ENCODE results near the gene TMEM132D. TPM values are rescaled to one million over a fixed set of nuclear protein-coding genes. Genes with fewer than 3 reads are reported as not detected.

The TMEM132D gene
- total RNA-seq, 2 experiments from 2014 or later = not detected

DNA sequence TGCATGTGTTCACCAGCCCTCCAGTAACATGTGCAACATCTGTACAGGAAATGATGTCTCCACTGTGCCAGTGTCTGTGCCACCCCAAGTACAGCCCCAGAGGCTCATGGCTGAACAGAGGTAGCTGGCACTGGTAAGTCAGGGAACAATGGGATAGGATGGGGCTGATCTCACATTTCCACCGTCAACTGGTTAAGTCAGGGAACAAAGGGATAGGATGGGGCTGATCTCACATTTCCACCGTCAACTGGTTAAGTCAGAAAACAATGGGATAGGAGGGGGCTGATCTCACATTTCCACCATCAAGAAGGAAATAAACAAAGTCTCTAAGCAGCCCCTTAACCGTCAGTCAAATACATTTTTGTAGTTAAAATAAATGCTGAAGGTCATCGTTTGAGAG lies 246.6 kb downstream of the TMEM132D start:
- Mint-ChIP-seq H3K27me3 (no peaks in the 10 kb centered on the region), H3K9me3 (peaks cover 2% of the 10 kb centered on the region), H3K27ac (no peak overlapping the region), H3K4me3 (no peak overlapping the region), H3K36me3 (no peaks in the 10 kb centered on the region), H3K4me1 (ENCODE audit: low read depth) (no peaks in the 10 kb centered on the region)
- ChIA-PET CTCF (no interaction called here), POLR2A (no interaction called here)
- no peak for DNase-seq
- intact Hi-C loops (cut with micrococcal nuclease) = no loop called here

DNA sequence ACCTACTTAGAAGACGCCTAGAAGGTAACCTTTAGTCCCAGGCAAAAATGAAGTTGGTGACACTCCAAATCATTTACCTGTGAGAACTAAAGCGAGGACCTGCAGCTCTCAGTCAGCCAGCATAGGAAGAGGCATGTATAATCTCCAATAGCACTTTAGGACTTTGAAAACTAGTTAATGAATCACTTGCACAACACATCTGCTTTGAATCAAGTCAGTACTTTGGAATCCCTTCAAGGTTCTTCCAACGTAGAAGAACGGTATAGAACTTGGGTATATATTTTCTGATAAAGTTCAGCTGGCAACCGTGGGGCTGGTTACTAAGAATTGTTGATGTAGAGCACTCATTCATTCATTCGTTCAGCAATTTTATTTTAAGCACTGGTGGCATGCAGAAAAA lies 251.9 kb downstream of the TMEM132D start:
- CTCF ChIA-PET = no interaction called here
- Mint-ChIP-seq H3K4me3 (no peak overlapping the region), H3K27ac (no peak overlapping the region), H3K9me3 (peaks cover 7% of the 10 kb centered on the region), H3K4me1 (ENCODE audit: low read depth) (no peaks in the 10 kb centered on the region), H3K36me3 (no peaks in the 10 kb centered on the region), H3K27me3 (no peaks in the 10 kb centered on the region)
- POLR2A ChIA-PET = no interaction called here
- intact Hi-C loops (cut with micrococcal nuclease) = no loop called here
- no peak for DNase-seq

DNA sequence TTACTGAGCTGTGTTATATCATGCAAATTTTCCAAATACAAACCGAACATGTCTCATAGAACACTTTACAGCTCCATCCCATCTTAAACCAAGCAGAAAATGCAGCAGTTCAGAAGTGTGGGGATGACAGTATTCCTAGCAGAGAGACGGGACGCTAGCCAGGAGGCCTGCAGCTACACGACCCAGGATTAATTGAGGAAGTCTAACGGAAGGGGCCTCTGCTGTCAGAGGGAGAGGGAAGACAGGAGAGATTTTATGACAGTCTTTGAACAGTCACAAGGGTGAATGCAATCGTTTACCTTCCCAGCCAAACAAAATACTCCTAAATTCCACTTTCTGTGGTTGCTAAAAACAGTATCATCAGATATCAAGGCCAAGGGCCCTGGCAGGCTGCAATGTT lies 261.9 kb downstream of the TMEM132D start:
- intact Hi-C loops (cut with micrococcal nuclease) = no loop called here
- Mint-ChIP-seq H3K9me3 (peaks cover 7% of the 10 kb centered on the region), H3K27ac (no peak overlapping the region), H3K27me3 (no peaks in the 10 kb centered on the region), H3K4me1 (ENCODE audit: low read depth) (no peaks in the 10 kb centered on the region), H3K4me3 (no peak overlapping the region), H3K36me3 (no peaks in the 10 kb centered on the region)
- DNase-seq = no peak
- ChIA-PET CTCF (no interaction called here), POLR2A (no interaction called here)

DNA sequence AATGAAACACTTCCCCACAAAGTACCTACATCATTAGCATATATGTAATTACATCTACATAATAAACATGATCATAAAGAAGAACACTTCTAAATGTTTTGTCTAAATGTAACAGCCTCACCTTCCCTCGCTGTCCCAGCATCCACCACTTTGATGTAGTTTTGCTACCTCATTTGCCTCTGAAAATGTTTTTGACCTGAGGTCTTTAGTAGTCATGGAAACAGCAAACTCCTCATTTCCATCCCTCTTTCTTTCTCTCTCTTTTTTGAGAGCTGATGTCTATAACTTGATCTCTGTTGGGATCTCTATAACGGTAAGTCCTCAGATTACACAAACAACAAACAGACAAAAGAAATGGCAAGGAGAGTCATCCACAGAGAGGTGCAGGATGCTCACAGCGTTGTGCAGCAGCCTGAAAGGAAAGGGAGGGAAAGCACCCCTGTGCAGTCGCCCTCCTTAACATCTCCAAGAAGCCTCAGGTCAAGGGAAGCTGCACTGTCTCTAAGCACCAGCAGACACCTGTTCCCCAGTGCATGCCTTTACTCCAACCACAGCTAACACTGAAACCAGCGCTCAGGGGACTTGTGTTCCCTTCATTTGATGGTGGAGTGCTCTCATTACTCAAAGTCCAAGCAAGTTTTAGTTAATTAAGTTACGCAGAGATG lies 268.7 kb downstream of the TMEM132D start:
- intact Hi-C loops (cut with micrococcal nuclease) = no loop called here
- H3K36me3 Mint-ChIP-seq = no peaks in the 10 kb centered on the region
- POLR2A ChIA-PET = no interaction called here
- H3K9me3 Mint-ChIP-seq = peaks cover 2% of the 10 kb centered on the region
- H3K4me1 Mint-ChIP-seq (ENCODE audit: low read depth) = no peaks in the 10 kb centered on the region
- H3K27ac Mint-ChIP-seq = no peak overlapping the region
- H3K4me3 Mint-ChIP-seq = no peak overlapping the region
- no peak for DNase-seq
- no peaks in the 10 kb centered on the region for H3K27me3 Mint-ChIP-seq
- CTCF ChIA-PET = no interaction called here

DNA sequence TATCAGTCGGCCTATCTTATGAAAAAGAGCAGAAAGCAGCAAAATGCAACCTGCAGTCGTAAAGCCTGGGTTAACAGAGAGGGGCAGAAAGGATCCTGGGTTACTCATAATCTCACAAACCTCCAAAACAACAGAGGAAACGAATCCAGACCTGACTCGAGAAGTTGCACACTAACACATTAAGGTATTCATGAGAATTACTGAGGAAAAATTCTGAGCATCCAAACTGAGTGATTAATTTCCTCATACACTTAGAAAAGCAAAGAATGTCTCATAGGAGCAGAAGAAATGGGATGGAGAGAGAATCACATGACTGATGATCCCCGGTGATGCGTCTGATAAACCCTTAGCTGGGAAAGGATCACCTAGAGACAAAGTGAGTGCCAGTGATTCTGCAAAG lies 272.5 kb downstream of the TMEM132D start:
- H3K36me3 Mint-ChIP-seq = no peaks in the 10 kb centered on the region
- H3K9me3 Mint-ChIP-seq = peaks cover 2% of the 10 kb centered on the region
- intact Hi-C loops (cut with micrococcal nuclease) = no loop called here
- no peak overlapping the region for H3K27ac Mint-ChIP-seq
- no peaks in the 10 kb centered on the region for H3K4me1 Mint-ChIP-seq (ENCODE audit: low read depth)
- ChIA-PET CTCF (no interaction called here), POLR2A (no interaction called here)
- no peak for DNase-seq
- H3K4me3 Mint-ChIP-seq = no peak overlapping the region
- H3K27me3 Mint-ChIP-seq = no peaks in the 10 kb centered on the region

DNA sequence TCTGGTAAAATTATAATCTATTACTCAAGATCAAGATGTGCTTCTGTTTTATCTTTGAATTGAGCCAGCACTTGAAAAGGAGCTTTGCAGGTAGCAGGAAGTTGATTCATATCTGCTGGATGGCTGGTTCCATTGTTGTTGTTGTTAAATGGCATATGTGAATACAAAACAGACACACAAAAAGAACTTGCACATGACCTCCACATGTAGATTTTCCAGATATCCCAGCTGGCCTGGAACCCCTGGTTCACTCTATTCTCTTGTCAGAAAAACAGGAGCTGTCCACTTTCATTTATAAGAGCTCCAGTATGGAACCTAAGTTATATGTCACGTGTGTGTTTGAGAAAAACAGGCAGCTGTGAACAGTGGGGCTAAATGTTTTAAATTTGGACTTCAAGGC lies 273.9 kb downstream of the TMEM132D start:
- Mint-ChIP-seq H3K9me3 (peaks cover 2% of the 10 kb centered on the region), H3K4me3 (no peak overlapping the region)

DNA sequence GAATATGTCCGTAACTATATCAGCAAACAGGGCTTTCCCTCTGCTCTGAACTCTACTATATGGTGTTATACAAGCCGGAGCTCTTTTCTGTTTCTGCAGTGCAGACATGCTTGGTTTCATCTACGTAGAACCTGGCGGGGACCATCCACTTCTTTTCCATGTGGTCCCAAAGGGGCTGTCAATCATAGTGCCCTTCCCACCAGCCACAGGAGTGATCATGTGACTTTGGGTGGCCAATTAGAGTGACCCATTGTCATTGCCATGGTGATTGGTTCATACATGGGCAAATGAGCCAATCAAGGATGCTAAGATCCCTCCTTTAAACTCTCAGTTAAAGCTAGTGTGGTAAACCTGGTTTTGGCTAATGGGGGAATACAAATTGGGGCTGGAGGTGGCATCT lies 281.3 kb downstream of the TMEM132D start:
- intact Hi-C loops (cut with micrococcal nuclease) = no loop called here
- H3K4me3 Mint-ChIP-seq = no peak overlapping the region
- no peaks in the 10 kb centered on the region for H3K36me3 Mint-ChIP-seq
- POLR2A ChIA-PET = no interaction called here
- H3K27ac Mint-ChIP-seq = no peak overlapping the region
- DNase-seq = no peak
- H3K27me3 Mint-ChIP-seq = no peaks in the 10 kb centered on the region
- H3K4me1 Mint-ChIP-seq (ENCODE audit: low read depth) = no peaks in the 10 kb centered on the region
- CTCF ChIA-PET = no interaction called here
- peaks cover 13% of the 10 kb centered on the region for H3K9me3 Mint-ChIP-seq

More for the DNA sequence above, 273.9 kb downstream of the TMEM132D start:
- H3K27ac Mint-ChIP-seq = no peak overlapping the region
- no peaks in the 10 kb centered on the region for H3K36me3 Mint-ChIP-seq
- ChIA-PET POLR2A (no interaction called here), CTCF (no interaction called here)
- DNase-seq = no peak
- intact Hi-C loops (cut with micrococcal nuclease) = no loop called here
- H3K27me3 Mint-ChIP-seq = no peaks in the 10 kb centered on the region
- no peaks in the 10 kb centered on the region for H3K4me1 Mint-ChIP-seq (ENCODE audit: low read depth)

DNA sequence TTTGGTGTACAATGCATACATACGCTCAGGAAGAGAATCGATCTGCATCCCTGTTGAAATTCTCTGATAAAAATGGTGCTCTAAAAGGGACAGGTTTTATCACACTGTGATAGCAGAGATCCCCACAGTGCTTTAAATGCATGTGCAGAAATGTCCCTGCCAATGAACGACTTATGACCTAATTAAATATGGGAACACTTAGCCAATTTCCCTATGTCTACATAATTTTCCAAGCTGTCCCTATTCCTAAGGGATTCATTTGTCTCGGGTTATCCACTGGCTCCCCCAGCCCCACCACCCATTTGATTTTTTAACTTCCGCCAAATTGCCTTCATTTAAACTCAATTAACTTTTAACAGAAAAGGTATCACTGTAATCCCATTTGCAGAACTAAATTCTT lies 284.6 kb downstream of the TMEM132D start:
- CTCF ChIA-PET = interaction anchor here (1.3 kb wide), 1 partner anchor 9 kb away, joined by 3 read pairs; no protein-coding TSS in a partner anchor
- intact Hi-C loops (cut with micrococcal nuclease) = no loop called here
- no peak for DNase-seq
- Mint-ChIP-seq H3K4me3 (no peak overlapping the region), H3K9me3 (peaks cover 26% of the 10 kb centered on the region), H3K27ac (no peak overlapping the region), H3K36me3 (no peaks in the 10 kb centered on the region), H3K27me3 (no peaks in the 10 kb centered on the region), H3K4me1 (ENCODE audit: low read depth) (no peaks in the 10 kb centered on the region)
- POLR2A ChIA-PET = no interaction called here

DNA sequence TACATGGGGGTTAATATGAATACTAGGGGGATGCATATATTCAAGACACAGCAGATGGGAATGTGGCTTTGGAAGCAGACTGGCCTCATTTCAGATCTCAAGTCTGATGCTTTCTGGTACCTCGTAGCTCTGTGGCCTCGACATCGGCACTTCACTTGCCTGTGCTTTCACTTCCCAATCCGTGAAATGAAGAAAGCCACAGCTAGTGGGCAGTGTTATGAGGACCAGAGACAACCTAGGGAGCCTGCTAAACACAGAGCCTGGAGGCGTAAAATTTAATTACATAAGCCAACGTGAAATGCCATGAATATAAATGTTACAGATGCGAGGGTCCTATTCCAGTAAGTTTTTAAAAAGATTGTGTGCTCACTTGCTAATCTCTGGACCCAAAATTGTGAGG lies 286.0 kb downstream of the TMEM132D start:
- POLR2A ChIA-PET = no interaction called here
- H3K27me3 Mint-ChIP-seq = no peaks in the 10 kb centered on the region
- DNase-seq = no peak
- no peaks in the 10 kb centered on the region for H3K4me1 Mint-ChIP-seq (ENCODE audit: low read depth)
- no peak overlapping the region for H3K4me3 Mint-ChIP-seq
- CTCF ChIA-PET = no interaction called here
- H3K27ac Mint-ChIP-seq = no peak overlapping the region
- H3K9me3 Mint-ChIP-seq = peaks cover 27% of the 10 kb centered on the region
- no peaks in the 10 kb centered on the region for H3K36me3 Mint-ChIP-seq
- intact Hi-C loops (cut with micrococcal nuclease) = no loop called here

DNA sequence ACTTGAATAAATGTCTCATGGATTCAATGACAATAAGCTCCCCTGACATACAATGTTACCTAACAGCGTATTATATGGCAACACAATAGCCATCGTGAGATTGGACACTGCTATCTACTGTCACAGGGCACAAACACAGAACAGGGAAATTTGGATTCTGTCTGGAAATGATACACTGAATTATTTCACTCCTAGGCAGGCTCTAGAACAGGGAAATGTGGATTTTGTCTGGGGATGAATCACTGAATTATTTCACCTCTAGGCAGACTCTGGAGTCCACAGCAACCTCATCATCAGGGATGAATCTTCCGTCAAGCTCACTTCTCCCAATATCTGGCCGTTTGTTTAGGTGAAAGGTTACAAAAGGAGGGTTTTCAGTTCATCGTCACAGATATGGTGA lies 288.8 kb downstream of the TMEM132D start:
- no peak overlapping the region for H3K27ac Mint-ChIP-seq
- H3K9me3 Mint-ChIP-seq = peaks cover 17% of the 10 kb centered on the region
- no peaks in the 10 kb centered on the region for H3K36me3 Mint-ChIP-seq
- POLR2A ChIA-PET = no interaction called here
- CTCF ChIA-PET = no interaction called here
- no peak for DNase-seq
- no peak overlapping the region for H3K4me3 Mint-ChIP-seq
- no peaks in the 10 kb centered on the region for H3K4me1 Mint-ChIP-seq (ENCODE audit: low read depth)
- H3K27me3 Mint-ChIP-seq = no peaks in the 10 kb centered on the region
- intact Hi-C loops (cut with micrococcal nuclease) = no loop called here

DNA sequence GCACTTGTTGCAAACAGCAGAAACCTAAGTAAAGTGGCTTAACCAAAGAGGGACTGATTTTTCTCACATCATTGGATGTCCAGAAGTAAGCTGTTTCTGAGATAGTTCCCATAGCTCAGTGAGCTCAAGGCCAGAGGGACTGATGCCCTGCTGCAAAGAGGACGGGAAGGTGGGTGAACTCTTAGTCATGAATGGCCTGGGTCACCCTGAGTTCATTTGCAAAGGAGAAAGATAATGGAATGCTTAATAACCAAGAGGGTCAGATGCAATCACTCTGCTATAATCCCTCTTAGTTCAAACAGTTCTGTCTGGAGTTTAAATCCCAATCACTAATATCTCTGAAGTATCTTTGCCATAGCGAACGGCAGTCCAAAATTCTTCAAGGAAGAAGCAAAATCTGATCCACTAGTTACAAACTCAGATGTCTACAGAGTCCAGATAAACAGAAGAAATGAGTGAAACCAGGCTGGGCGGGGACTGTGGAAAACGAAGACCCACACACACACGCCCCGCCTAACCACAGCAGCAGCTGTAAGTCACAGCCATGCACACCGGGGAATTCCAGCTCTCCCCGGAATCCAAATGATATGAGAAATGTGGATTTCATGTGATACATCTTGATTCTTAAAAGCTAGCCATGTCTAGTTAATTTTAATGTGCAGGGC lies 289.5 kb downstream of the TMEM132D start:
- ChIA-PET POLR2A (no interaction called here), CTCF (no interaction called here)
- DNase-seq = no peak
- H3K27ac Mint-ChIP-seq = no peak overlapping the region
- intact Hi-C loops (cut with micrococcal nuclease) = no loop called here
- peaks cover 17% of the 10 kb centered on the region for H3K9me3 Mint-ChIP-seq
- no peaks in the 10 kb centered on the region for H3K4me1 Mint-ChIP-seq (ENCODE audit: low read depth)
- no peaks in the 10 kb centered on the region for H3K27me3 Mint-ChIP-seq
- no peak overlapping the region for H3K4me3 Mint-ChIP-seq
- H3K36me3 Mint-ChIP-seq = no peaks in the 10 kb centered on the region

DNA sequence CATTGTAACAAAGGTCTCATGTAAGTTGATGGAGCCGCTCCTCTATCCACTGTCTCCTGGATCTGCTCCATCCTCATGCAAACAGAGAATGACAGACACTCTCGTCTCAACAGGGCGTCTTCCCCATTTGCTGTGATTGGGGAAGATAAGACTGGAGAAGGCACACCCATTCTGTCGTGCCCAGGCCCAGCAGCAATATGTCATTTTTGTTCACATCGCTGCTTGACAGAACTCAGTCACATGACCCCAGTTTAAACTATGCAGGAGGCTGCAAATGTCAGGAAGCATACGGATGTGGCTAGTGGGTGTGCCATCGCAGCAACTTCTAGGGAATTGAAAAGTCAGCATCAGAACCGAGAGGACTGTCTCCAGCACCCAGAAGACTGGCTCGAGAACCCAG lies 290.5 kb downstream of the TMEM132D start:
- Mint-ChIP-seq H3K36me3 (no peaks in the 10 kb centered on the region), H3K4me3 (no peak overlapping the region), H3K27ac (no peak overlapping the region), H3K9me3 (peaks cover 17% of the 10 kb centered on the region), H3K4me1 (ENCODE audit: low read depth) (no peaks in the 10 kb centered on the region), H3K27me3 (no peaks in the 10 kb centered on the region)
- CTCF ChIA-PET = no interaction called here
- intact Hi-C loops (cut with micrococcal nuclease) = no loop called here
- DNase-seq = no peak
- POLR2A ChIA-PET = no interaction called here

DNA sequence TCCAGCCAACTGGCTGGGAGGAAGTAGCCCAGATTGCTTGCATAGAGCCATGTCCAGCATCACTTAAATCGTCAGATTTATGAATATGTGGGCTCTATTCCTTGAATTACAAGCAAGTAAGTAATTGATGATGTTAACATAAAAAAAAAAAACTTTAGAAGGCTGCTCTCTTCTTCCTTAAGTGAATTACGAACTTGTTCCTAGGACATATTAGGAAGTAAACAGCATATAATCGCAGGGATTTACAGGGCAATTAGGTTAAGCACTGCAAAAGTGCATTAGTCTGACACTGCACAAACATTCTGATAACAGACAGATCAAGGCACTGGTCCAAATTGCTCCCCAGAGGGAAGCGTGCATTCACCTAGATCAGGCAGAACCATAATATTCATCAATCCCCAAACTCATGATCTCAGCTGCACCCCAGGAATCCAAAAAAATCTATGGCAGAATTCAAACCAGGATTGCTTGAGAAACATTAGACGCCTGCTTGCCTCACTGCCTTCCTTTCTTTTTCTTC lies 293.2 kb downstream of the TMEM132D start:
- intact Hi-C loops (cut with micrococcal nuclease) = no loop called here
- Mint-ChIP-seq H3K4me1 (ENCODE audit: low read depth) (no peaks in the 10 kb centered on the region), H3K4me3 (no peak overlapping the region), H3K36me3 (no peaks in the 10 kb centered on the region), H3K27me3 (no peaks in the 10 kb centered on the region), H3K27ac (no peak overlapping the region), H3K9me3 (peaks cover 7% of the 10 kb centered on the region)
- no peak for DNase-seq
- ChIA-PET POLR2A (no interaction called here), CTCF (interaction anchor here (1.6 kb wide), 1 partner anchor 9 kb away, joined by 3 read pairs; no protein-coding TSS in a partner anchor)

Measured in activated CD4-positive, alpha-beta memory T cell treated with anti-CD3 and anti-CD28 coated beads for 36 hours (primary cell).